HG02870 (cell line): Measurements from ENCODE around the gene SNX22.
A peak's percentile ranks its signal among the peaks of the same experiment; 100 is the strongest.
"Not testable (repeated sequence)": the region's sequence is repeated elsewhere in the genome, so short reads cannot be mapped to it uniquely, and the experiment has no call there.

Source experiments
- ATAC-seq: cut with Tn5 transposase; IDR thresholded peaks from one replicate; pipeline ENCODE4 v1.9.1; 2021; ENCODE audit warnings: mild to moderate bottlenecking, moderate library complexity; ENCODE audit not compliant: unreplicated experiment

The SNX22 gene

DNA sequence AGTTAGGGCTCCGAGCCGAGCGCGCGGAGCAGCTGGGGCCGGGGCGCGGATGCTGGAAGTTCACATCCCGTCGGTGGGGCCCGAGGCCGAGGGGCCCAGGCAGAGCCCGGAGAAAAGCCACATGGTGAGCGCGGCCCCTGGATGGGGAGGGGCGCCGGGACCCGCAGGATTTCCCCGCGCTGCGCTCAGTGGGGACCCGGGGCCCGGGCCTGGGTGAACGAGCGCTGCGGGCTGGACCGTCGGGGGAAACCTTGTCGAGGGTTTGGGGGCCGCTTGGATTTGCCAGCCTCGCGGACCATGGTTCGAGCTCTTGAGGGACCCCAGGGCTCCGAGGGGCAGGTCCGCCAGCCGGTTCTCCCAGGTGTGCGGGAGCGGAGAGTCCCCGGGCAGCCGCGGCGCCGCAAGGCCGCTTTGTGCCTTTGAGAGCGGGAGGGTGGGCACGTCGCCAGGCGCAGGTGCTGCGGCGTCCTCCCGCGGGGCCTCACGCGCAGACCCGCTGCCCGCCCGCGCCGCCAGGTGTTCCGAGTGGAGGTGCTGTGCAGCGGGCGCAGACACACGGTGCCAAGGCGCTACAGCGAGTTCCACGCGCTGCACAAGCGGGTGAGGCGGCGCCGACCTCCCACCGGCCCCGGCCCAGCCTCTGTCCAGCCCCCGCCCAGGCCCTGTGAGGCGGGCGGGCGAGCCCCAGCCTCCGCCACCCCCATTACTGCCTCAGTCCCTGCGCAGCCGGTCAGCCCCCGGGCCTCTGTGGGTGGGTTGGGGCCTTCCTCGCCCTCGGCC lies at the start of gene SNX22:
SNX22 (plus strand) TSS at position 5 of the 780 bp plus-strand sequence; CDS start at position 50, 45 bp downstream.
- peak; percentile 8 for ATAC-seq

DNA sequence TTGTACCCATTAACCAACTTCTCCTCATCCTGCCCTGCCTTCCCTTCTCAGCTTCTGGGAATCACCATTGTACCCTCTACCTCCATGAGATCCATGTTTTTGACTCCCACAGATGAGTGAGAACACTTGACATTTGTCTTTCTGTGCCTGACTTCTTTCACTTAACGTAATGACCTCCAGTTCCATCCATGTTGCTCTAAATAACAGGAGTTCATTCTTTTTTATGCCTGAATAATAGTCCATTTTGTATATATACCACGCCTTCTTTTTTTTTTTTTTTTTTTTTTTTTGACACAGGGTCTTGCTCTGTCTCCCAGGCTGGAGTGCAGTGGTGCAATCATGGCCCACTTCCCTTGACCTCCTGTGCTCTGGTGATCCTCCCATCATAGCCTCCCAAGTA lies 49.0 kb upstream of the SNX22 start:
- no peak for ATAC-seq

DNA sequence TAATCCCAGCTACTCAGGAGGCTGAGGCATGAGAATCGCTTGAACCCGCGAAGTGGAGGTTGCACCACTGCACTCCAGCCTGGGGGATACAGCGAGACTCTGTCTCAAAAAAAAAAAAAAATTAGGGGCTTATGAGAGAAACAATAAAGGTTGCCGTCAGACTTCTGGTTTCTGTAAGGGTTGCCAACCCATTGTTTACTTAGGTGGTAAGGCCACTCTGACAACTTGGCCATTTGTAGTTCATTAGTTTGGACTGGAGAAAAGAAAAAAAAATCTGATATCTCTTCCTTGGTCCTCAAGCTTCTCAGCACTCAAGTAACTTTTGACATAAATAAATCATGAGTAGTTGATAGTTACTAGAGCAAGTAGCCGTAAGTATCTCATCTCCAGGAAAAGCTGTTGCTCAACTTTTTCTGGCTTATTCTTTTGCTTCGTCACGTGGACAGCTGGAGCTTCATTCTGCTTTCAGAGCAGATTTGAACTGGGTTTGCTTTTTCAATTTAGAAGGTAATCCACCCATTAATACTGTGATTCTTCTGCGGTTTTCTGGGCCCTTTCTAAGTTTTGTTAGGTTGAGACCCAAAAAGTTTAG lies 46.3 kb upstream of the SNX22 start:
- ATAC-seq: no peak

DNA sequence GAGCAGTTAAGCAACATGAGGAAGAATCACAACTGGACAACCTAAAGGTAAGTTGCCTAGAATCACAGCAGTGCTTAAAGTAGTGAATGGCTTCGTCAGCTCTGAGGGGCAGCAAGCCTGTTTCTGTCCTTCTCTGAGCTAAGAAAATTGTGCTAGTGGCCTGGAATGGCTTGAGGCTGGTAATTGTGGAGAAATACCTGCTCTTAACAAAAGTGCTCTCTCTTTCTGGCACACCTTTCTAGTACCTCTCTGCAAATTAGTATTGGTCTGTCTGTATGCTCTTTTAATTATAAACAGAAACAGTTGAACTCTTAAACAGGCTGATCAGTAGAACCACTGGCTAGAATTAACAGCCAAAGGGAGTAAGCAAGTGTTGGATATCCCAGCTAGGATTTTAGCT lies 44.2 kb upstream of the SNX22 start:
- no peak for ATAC-seq

DNA sequence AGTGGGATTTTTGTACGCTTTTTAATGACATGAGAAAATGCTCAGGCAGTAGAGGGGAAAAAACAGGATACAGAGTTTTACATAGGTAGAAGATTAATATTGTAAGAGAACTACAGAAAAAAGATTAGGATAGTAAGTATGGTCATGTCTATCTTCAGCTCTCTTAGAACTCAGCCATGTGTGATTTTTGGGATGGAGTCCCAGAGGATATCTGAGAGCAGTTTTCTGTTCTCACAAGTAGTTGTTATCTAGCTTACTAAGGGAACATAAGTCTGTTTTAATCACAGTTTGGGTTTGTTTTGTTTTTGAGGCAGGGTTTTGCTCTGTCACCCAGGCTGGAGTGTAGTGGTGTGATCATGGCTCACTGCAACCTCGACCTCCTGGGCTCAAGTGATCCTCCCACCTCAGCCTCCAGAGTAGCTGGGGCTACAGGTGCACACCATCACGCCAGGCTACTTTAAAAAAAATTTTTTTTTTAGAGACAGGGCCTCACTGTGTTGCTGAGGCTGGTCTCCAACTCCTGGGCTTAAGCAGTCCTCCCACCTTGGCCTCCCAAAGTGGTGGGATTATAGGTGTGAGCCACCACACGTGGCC lies 41.3 kb upstream of the SNX22 start:
- ATAC-seq: not testable (repeated sequence)

DNA sequence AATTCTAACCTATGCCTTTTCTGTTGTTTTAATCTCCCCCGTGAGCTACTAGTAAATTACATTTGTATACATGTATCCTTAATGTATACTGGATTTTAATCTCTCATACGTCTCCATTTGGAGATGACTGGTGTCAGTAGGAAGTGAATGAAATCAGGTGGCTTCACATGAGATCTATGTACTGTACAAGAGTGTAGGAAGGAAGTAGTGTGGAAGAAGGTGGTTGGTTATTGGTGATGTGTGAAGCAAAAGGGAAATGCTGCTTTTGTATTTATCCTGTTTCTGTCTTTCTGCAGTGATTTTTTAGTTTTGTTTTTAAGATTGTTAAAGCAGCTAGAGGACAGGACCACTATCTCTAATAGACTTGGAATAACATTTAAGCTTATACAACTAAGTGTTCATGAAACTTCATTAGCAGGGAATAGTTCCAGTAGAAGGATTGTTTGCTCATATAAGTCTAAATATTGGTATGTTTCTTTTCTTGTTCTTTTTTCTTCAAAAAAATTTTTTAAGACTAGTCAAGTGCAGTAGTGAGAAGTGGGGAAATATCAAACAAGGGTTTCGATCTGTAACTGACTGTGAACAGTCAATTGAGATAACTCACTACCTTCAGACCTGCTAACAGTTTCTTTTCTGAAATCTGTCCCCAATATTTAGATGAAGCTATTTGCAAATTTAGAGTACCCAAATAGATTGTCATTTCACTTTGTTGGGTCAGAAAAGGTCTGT lies 40.4 kb upstream of the SNX22 start:
- no peak for ATAC-seq

DNA sequence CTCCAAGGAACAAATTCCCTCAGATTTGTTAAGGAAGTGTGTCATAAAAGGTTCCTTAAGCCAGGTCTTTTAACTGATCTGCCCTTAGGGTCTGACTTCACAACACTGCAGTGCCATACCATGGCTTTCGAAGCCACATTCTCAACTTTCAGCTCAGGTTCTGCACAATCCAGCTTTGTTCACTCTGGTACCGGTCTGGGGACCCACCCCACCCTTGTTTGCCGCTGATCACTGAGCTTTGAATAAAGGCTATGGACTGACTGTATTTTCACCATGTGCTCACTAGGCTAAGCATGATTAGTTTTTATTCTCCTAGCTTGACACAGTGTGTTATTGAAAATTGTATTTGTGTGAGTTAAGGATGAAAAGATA lies 39.9 kb upstream of the SNX22 start:
- no peak for ATAC-seq

DNA sequence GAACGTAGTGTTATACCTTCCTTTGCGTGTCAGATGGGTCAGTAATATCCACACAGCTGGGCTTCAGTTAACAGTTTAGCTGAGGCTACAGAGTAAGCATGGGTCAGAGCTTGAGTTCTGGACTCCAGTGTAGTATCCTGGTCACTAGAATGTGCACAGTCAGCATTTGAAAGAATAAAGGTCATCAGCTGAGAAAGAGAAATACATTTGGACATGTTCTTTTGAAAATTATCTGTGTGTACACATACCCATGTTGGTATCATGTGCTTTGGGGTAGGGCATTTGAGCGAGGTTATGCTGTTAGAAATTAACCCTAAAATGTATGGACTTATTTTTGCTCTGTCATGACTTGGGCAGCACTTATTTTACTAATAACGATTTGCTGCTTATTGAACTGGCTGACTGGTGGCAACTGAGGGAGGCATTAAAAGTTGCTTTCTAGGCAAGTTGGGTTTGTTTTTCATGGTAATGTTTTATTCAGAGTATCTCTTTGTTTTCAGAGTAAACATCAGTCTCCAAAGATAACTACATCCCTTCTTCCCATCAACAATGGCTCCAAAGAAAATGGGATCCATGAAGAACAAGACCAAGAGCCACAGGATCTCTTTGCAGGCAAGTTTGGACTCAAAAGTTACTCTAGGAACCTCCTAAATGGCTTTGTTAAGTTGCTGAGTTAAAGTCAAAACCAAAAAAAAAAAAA lies 39.3 kb upstream of the SNX22 start:
- no peak for ATAC-seq

DNA sequence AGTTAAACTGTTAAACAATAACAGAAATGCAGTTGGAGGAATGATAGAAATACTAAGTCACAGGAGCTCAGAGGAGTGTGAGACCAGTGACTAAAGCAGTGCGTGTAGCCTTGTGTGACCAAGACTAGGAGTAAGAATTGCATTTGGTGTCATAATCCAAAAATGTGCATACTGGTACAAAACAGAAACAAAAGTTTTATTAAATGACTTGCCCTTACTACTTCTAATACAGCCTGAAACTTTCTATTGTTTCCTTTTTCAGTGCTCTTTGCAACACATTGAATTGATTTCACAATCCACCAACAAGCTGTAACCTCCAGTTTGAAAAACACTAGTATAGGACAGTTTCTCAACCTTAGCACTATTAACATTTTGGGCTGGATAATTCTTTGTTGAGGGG lies 38.6 kb upstream of the SNX22 start:
- ATAC-seq: peak; percentile 48

DNA sequence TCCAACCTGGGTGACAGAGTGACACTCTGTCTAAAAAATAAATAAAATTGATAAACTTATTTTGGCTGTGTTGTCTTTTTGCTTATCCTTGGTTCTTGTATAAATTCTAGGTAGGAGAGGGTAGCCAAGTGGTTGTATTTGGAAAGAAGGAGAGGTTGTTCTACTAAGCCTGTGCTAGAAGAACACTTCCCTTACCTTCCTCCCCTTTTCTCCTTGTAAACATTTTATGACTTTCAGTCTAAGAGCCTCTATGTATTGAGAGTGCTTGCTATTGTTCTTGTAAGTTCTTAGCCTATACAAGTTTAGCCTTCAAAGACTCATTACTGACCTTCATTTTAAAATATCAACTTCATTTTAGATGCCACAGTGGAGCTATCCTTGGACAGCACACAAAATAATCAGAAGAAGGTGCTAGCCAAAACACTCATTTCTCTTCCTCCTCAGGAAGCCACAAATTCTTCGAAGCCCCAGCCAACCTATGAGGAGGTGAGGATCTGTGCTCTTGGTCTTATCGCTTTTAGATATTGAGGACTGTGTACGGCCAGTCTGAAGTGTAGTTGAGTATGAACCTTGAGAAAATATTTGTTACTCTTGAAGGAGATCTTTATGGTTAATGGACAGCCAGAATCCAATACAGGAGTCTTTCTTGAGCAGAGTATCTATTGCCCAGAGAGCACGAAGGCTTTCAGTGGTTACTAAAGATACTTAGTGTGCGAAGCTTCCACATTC lies 33.6 kb upstream of the SNX22 start:
- ATAC-seq: no peak

DNA sequence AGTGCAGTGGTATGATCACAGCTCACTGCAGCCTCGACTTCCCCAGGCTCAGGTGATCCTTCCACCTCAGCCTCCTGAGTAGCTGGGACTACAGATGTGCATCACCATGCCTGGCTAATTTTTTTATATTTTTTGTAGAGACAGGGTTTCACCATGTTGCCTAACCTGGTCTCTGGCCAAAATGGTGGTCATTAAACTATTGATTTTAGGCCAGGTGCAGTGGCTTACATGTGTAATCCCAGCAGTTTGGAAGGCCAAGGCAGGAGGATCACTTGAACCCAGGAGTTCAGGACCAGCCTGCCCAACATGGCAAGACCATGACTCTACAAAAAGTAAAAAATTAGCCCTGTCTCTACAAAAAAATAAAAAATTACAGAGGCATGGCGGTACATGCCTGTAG lies 31.2 kb upstream of the SNX22 start:
- not testable (repeated sequence) for ATAC-seq

DNA sequence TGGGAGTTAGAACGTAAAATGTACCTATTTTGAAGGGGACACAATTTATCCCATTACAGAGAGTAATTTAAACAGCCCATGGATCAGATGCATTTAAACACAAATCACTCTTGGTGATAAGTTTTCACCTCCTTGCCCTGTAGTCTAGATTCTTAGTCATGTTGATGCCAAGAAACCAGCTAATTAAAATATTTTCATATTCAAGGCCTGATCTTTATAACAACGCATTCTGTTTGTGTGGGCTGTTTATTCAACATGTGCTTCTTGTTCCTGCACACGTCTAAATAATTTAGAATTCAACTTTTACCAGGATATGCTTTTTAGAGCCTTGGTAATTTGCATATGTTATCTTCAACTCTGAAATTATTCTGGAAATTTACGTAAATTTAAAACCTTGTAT lies 29.9 kb upstream of the SNX22 start:
- ATAC-seq: no peak

DNA sequence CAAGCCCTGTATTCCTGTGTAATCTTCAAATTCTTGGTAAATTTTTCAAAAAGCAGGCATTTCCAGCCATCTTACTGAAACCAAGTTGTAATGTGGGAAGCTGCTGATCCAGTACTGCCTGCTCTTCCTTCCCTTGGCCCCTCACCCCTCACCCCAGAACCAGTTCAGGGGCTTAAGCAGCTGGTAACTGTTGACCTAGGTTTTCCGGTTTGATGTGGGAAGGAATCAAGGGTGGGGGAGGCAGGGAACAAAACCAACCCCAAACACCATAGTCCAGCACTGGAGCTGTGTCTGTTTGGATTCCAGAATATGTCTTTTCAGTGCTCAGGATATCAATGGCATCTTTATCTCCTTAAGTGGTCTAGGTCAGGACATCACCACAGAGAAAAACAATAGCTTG lies 29.1 kb upstream of the SNX22 start:
- no peak for ATAC-seq

DNA sequence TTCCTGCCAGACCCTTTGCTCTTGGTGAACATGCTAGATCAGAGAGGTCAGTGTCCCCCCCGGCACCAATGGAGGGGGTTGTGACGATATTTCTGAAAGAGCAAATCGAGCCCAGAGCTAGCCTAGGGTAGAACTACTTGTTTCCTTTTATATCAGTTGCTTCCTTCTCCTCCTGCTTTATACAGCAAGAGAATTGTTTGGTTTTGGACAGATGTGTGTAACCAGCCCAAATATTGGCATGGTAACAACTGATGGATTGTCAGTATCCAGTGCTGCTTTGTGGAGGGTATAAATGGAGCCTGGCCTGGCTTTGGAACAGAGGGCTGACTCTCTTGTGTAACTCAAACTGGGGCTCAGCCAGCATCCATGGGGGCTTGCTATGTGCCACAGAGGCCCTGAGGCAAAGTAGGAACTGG lies 28.6 kb upstream of the SNX22 start:
- no peak for ATAC-seq

DNA sequence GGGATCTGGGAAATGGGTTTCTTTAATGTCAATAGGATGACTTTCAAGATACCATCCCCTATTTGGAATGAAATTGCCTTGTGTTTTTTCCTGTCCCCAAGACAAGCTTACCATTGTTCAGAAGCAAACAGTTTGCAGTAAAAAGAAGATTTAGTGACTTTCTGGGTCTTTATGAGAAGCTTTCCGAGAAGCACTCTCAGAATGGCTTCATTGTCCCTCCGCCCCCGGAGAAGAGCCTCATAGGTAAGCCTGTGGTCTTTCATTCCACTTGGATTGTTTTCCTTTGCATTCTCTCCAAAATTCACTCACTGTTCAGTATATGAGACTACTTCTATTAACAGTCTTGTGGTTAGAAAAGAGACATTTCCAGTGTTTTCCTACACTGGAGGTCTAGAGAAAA lies 25.6 kb upstream of the SNX22 start:
- ATAC-seq: no peak

DNA sequence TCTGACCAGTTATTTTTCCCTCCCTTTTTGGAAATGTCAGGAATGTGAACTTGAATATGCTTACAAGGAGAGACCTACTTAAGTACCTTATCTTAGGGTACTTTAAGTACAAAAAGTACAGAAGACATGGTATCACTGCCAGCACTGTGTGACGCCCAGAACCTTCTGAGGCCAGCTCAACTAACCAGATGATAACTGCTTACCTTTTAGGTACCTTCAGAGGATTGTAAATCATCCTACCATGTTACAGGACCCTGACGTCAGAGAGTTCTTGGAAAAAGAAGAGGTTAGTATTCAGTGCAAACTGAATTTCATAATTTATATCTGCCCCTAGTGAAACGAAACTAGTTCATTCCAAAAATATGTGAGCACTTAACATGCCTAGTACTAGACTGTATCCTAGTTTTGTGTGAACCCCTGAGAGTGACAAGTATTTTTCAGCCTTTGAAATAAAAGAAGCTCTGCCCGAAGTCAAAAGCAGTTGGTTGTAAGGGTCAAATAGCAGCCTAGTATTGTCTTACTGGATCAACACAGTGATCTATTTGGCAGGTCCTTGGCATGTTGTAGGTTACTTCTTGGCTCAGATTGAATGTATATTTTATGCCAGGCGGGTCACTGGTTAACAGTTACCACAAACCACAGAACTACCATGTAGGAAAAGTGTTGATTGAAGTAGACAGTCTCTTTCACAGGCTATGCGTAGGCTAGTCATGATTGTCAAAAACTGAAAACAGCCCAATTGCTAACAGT lies 23.8 kb upstream of the SNX22 start:
- no peak for ATAC-seq

DNA sequence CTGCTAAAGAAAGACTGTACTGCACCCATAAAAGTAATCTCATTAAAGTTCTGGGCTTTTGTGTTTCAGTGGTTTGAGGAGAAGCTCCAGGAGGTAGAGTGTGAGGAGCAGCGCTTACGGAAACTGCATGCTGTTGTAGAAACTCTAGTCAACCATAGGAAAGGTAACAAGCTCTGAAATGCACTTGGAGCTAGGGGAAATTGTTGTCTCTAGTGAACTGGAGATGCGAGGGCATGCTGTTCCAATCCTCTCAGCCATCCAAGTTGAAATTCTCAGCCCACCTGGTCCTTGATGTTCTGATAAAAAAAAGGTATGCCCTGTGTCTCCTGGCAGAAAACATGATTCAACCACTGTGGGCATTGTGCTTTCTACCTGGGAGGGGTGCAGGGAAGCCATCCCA lies 21.4 kb upstream of the SNX22 start:
- ATAC-seq: no peak

DNA sequence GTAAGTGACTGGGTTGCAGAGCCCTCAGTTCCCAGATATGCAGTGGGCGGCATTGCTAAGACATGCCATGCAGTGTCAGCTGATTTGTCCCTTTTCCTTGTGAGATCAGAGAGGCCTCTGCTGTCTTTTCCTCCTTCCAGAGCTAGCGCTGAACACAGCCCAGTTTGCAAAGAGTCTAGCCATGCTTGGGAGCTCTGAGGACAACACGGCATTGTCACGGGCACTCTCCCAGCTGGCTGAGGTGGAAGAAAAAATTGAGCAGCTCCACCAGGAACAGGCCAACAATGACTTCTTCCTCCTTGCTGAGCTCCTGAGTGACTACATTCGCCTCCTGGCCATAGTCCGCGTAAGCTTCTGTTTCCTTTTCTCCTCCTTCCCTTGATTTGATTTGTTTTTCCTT lies 20.0 kb upstream of the SNX22 start:
- ATAC-seq: no peak

DNA sequence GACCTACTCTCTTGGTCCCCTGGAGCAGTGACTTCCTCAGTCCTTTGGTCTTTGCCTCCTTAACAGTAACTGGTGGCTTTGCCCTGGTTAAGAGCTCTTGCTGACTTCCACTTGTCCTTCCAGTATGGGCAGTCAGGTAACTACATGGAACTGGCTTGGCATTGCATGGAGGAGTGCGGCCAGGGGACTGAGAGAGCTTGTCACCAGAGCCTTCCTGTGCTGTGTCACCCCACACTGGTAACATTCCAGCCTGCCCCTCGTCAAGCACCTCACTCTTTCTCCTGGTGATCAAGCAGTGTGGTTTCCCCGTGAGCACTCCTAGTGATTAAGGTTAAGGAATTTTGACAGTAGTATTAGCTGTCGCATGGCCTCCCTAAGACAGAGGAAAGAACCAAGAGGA lies 19.3 kb upstream of the SNX22 start:
- ATAC-seq: no peak
